ENCODE data around the gene SWI5. TPM values are rescaled to one million over a fixed set of nuclear protein-coding genes. Genes with fewer than 3 reads are reported as not detected.

The SWI5 gene
- total and polyA plus RNA-seq, 2 experiments from 2014 or later: 26.6 to 42.5 TPM

DNA sequence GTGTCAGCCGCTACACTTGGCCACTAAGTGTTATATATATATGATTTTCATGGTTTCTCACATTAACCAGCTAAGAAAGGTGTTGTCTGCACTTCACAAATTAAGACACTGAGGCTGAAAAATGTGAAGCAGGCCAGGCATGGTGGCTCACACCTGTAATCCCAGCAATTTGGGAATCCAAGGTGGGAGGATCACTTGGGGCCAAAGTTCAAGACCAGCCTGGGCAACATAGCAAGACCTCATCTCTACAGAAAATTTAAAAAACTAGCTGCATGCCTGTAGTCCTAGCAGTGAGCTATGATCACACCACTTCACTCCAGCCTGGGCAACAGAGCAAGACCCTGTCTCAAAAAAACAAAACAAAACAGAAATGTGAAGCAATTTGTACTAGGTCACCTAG, 48.3 kb downstream of the SWI5 start:
- H3K27ac ChIP-seq (ENCODE audit: low read depth): no peak overlapping the region
- Mint-ChIP-seq H3K27ac (no peak overlapping the region), H3K4me1 (no peaks in the 10 kb centered on the region; the same call in 2 of the 3 replicates), H3K4me3 (peak overlapping the region; percentile 30; the same call in 2 of the 3 replicates), H3K9me3 (no peaks in the 10 kb centered on the region), H3K27me3 (ENCODE audit: insufficient read depth, low read depth, poor library complexity) (peaks cover 19% of the 10 kb centered on the region), H3K36me3 (ENCODE audit: low read depth) (peaks cover 19% of the 10 kb centered on the region)
- no peaks in the 10 kb centered on the region for H3K9me2 ChIP-seq (ENCODE audit: insufficient read depth)
- H4K20me1 ChIP-seq (replicated peaks; ENCODE audit: insufficient read depth): no peaks in the 10 kb centered on the region; the same call in none of the 2 replicates
- H3K36me3 ChIP-seq (ENCODE audit: insufficient read depth): peaks cover 6% of the 10 kb centered on the region; the same call in 1 of the 2 replicates
- no peak overlapping the region for H3K4me2 ChIP-seq
- H3K27me3 ChIP-seq (ENCODE audit: insufficient read depth): no peaks in the 10 kb centered on the region
- H3K79me2 ChIP-seq (replicated peaks; ENCODE audit: insufficient read depth): peaks cover 18% of the 10 kb centered on the region
- DNase-seq (ENCODE audit: low spot score) (no peak), ATAC-seq (no peak)
- TF ChIP-seq ZNF114 (CRISPR knock-in tag; IDR thresholded peaks at IDR 0.05) (no peak), STAT1 (IDR thresholded peaks at IDR 0.05; ENCODE audit: unreplicated experiment) (no peak), POLR2AphosphoS5 (IDR thresholded peaks at IDR 0.05; ENCODE audit: low read depth) (no peak), JUNB (IDR thresholded peaks at IDR 0.05; ENCODE audit: unreplicated experiment) (no peak), ZNF331 (CRISPR knock-in tag; IDR thresholded peaks at IDR 0.05; ENCODE audit: low read depth) (no peak), EZH2 (IDR thresholded peaks at IDR 0.05; ENCODE audit: low read depth, unreplicated experiment) (no peak)
- TF ChIP-seq, protein P1, sequence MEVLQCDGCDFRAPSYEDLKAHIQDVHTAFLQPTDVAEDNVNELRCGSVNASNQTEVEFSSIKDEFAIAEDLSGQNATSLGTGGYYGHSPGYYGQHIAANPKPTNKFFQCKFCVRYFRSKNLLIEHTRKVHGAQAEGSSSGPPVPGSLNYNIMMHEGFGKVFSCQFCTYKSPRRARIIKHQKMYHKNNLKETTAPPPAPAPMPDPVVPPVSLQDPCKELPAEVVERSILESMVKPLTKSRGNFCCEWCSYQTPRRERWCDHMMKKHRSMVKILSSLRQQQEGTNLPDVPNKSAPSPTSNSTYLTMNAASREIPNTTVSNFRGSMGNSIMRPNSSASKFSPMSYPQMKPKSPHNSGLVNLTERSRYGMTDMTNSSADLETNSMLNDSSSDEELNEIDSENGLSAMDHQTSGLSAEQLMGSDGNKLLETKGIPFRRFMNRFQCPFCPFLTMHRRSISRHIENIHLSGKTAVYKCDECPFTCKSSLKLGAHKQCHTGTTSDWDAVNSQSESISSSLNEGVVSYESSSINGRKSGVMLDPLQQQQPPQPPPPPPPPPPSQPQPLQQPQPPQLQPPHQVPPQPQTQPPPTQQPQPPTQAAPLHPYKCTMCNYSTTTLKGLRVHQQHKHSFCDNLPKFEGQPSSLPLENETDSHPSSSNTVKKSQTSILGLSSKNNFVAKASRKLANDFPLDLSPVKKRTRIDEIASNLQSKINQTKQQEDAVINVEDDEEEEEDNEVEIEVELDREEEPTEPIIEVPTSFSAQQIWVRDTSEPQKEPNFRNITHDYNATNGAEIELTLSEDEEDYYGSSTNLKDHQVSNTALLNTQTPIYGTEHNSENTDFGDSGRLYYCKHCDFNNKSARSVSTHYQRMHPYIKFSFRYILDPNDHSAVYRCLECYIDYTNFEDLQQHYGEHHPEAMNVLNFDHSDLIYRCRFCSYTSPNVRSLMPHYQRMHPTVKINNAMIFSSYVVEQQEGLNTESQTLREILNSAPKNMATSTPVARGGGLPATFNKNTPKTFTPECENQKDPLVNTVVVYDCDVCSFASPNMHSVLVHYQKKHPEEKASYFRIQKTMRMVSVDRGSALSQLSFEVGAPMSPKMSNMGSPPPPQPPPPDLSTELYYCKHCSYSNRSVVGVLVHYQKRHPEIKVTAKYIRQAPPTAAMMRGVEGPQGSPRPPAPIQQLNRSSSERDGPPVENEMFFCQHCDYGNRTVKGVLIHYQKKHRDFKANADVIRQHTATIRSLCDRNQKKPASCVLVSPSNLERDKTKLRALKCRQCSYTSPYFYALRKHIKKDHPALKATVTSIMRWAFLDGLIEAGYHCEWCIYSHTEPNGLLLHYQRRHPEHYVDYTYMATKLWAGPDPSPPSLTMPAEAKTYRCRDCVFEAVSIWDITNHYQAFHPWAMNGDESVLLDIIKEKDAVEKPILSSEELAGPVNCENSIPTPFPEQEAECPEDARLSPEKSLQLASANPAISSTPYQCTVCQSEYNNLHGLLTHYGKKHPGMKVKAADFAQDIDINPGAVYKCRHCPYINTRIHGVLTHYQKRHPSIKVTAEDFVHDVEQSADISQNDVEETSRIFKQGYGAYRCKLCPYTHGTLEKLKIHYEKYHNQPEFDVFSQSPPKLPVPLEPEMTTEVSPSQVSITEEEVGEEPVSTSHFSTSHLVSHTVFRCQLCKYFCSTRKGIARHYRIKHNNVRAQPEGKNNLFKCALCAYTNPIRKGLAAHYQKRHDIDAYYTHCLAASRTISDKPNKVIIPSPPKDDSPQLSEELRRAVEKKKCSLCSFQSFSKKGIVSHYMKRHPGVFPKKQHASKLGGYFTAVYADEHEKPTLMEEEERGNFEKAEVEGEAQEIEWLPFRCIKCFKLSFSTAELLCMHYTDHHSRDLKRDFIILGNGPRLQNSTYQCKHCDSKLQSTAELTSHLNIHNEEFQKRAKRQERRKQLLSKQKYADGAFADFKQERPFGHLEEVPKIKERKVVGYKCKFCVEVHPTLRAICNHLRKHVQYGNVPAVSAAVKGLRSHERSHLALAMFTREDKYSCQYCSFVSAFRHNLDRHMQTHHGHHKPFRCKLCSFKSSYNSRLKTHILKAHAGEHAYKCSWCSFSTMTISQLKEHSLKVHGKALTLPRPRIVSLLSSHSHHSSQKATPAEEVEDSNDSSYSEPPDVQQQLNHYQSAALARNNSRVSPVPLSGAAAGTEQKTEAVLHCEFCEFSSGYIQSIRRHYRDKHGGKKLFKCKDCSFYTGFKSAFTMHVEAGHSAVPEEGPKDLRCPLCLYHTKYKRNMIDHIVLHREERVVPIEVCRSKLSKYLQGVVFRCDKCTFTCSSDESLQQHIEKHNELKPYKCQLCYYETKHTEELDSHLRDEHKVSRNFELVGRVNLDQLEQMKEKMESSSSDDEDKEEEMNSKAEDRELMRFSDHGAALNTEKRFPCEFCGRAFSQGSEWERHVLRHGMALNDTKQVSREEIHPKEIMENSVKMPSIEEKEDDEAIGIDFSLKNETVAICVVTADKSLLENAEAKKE (CRISPR knock-in tag; IDR thresholded peaks at IDR 0.05): no peak
- TF ChIP-seq, protein P2, sequence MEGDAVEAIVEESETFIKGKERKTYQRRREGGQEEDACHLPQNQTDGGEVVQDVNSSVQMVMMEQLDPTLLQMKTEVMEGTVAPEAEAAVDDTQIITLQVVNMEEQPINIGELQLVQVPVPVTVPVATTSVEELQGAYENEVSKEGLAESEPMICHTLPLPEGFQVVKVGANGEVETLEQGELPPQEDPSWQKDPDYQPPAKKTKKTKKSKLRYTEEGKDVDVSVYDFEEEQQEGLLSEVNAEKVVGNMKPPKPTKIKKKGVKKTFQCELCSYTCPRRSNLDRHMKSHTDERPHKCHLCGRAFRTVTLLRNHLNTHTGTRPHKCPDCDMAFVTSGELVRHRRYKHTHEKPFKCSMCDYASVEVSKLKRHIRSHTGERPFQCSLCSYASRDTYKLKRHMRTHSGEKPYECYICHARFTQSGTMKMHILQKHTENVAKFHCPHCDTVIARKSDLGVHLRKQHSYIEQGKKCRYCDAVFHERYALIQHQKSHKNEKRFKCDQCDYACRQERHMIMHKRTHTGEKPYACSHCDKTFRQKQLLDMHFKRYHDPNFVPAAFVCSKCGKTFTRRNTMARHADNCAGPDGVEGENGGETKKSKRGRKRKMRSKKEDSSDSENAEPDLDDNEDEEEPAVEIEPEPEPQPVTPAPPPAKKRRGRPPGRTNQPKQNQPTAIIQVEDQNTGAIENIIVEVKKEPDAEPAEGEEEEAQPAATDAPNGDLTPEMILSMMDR (conservative IDR thresholded peaks at IDR 0.05; ENCODE audit: low read depth in 2 of 2): no peak
- TF ChIP-seq, protein P3, sequence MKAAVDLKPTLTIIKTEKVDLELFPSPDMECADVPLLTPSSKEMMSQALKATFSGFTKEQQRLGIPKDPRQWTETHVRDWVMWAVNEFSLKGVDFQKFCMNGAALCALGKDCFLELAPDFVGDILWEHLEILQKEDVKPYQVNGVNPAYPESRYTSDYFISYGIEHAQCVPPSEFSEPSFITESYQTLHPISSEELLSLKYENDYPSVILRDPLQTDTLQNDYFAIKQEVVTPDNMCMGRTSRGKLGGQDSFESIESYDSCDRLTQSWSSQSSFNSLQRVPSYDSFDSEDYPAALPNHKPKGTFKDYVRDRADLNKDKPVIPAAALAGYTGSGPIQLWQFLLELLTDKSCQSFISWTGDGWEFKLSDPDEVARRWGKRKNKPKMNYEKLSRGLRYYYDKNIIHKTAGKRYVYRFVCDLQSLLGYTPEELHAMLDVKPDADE (IDR thresholded peaks at IDR 0.05): no peak
- peaks cover 5% of the 10 kb centered on the region; the same call in 1 of the 2 replicates for H3F3A ChIP-seq (replicated peaks; ENCODE audit: low read depth)
- H3K4me3 ChIP-seq: peak overlapping the region; percentile 99; the same call in 1 of the 2 replicates
- H3K4me1 ChIP-seq (ENCODE audit: insufficient read depth): peaks cover 7% of the 10 kb centered on the region
- no peak overlapping the region for H2AFZ ChIP-seq
